ENCODE measurements around the gene NMT2. TPM values are rescaled to one million over a fixed set of nuclear protein-coding genes. Genes with fewer than 3 reads are reported as not detected.

The NMT2 gene
- polyA plus RNA-seq, 2 of the 4 experiments (the other 2 are of a cell fraction) = 14.7 to 19.6 TPM

- no peak overlapping the region for H3K27ac ChIP-seq
- no peak for TF ChIP-seq CEBPB (IDR thresholded peaks at IDR 0.05)
- no peak for TF ChIP-seq HDAC2 (IDR thresholded peaks at IDR 0.05)
- no peak for TF ChIP-seq SMC3 (IDR thresholded peaks at IDR 0.05)
- TF ChIP-seq EHMT2 (IDR thresholded peaks at IDR 0.05; ENCODE audit: low read depth) = no peak
- TF ChIP-seq RARB (CRISPR knock-in tag; IDR thresholded peaks at IDR 0.05) = no peak
- no peak overlapping the region for H3K4me3 ChIP-seq
- 91% methylated on average over 2 of the region's 2 CpGs for WGBS (ENCODE audit: missing lambda C conversion rate)
- no peaks in the 10 kb centered on the region for H3K9me3 ChIP-seq
- ChIA-PET POLR2A (no interaction called here), CTCF (interaction anchor here (1.0 kb wide), 1 partner anchor 9 kb away, joined by 3 read pairs; no protein-coding TSS in a partner anchor)
- DNase-seq (ENCODE audit: low read depth in 1 of 2, low spot score in 1 of 2) (no peak), FAIRE-seq (no peak), ATAC-seq (no peak; a peak in 1 of 6 replicates)
- no peak overlapping the region for H3K4me2 ChIP-seq
- 0 out of 3 replicates have a peak, but pooled peaks cover 9% of the 10 kb centered on the region for H3K4me1 ChIP-seq
Observed at GRCh38 chr10:15158448-15158847, 10.0 kb downstream of the NMT2 start.

- H3K9me3 ChIP-seq = no peaks in the 10 kb centered on the region
- H3K4me3 ChIP-seq = no peak overlapping the region
- no peak for DNase-seq (ENCODE audit: low read depth in 1 of 2, low spot score in 1 of 2)
- CTCF ChIA-PET = no interaction called here
- no peak for FAIRE-seq
- H3K4me2 ChIP-seq = no peak overlapping the region
- WGBS (ENCODE audit: missing lambda C conversion rate) = 90% methylated on average over 14 of the region's 14 CpGs
- 0 out of 3 replicates have a peak, but pooled peaks cover 6% of the 10 kb centered on the region for H3K4me1 ChIP-seq
- no peak for TF ChIP-seq CHD4 (IDR thresholded peaks at IDR 0.05; ENCODE audit: borderline replicate concordance)
- no peak for ATAC-seq
- POLR2A ChIA-PET = no interaction called here
- H3K27ac ChIP-seq = no peak overlapping the region
Observed at GRCh38 chr10:15155978-15156656, 12.4 kb downstream of the NMT2 start.

GRCh38 chr10:15152556-15152955 lies 15.9 kb downstream of the NMT2 start:
- ChIA-PET CTCF (interaction anchor here (0.6 to 1.2 kb wide), 4 partner anchors 41 to 626 kb away, joined by 3 to 5 read pairs (median 3); no protein-coding TSS in a partner anchor), POLR2A (no interaction called here)
- TF ChIP-seq HOXB5 (CRISPR knock-in tag; IDR thresholded peaks at IDR 0.05) (no peak), PHF8 (IDR thresholded peaks at IDR 0.05; ENCODE audit: borderline replicate concordance, low read depth) (no peak), BHLHE40 (IDR thresholded peaks at IDR 0.05; ENCODE audit: low read depth, low read length) (no peak), EP300 (IDR thresholded peaks at IDR 0.05) (no peak), FOXS1 (CRISPR knock-in tag; IDR thresholded peaks at IDR 0.05) (no peak), SMC3 (IDR thresholded peaks at IDR 0.05) (no peak), POLR2A (IDR thresholded peaks at IDR 0.05; ENCODE audit: low read length) (no peak), NR3C1 (IDR thresholded peaks at IDR 0.05) (no peak), RARB (CRISPR knock-in tag; IDR thresholded peaks at IDR 0.05) (no peak), MAFK (IDR thresholded peaks at IDR 0.05; ENCODE audit: partially characterized antibody) (no peak), CHD2 (IDR thresholded peaks at IDR 0.05; ENCODE audit: low read length, partially characterized antibody) (no peak), USF2 (IDR thresholded peaks at IDR 0.05) (no peak), CEBPB (IDR thresholded peaks at IDR 0.05) (no peak), JUN (IDR thresholded peaks at IDR 0.05) (no peak), FOSB (CRISPR knock-in tag; IDR thresholded peaks at IDR 0.05) (no peak), KDM1A (IDR thresholded peaks at IDR 0.05; ENCODE audit: low read depth) (no peak), PBX3 (IDR thresholded peaks at IDR 0.05) (no peak)
- TF ChIP-seq, protein P1, sequence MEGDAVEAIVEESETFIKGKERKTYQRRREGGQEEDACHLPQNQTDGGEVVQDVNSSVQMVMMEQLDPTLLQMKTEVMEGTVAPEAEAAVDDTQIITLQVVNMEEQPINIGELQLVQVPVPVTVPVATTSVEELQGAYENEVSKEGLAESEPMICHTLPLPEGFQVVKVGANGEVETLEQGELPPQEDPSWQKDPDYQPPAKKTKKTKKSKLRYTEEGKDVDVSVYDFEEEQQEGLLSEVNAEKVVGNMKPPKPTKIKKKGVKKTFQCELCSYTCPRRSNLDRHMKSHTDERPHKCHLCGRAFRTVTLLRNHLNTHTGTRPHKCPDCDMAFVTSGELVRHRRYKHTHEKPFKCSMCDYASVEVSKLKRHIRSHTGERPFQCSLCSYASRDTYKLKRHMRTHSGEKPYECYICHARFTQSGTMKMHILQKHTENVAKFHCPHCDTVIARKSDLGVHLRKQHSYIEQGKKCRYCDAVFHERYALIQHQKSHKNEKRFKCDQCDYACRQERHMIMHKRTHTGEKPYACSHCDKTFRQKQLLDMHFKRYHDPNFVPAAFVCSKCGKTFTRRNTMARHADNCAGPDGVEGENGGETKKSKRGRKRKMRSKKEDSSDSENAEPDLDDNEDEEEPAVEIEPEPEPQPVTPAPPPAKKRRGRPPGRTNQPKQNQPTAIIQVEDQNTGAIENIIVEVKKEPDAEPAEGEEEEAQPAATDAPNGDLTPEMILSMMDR (IDR thresholded peaks at IDR 0.05) = no peak
- TF ChIP-seq, protein P2, sequence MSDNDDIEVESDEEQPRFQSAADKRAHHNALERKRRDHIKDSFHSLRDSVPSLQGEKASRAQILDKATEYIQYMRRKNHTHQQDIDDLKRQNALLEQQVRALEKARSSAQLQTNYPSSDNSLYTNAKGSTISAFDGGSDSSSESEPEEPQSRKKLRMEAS (IDR thresholded peaks at IDR 0.05) = no peak
- H3K9me3 ChIP-seq = no peaks in the 10 kb centered on the region
- FAIRE-seq (no peak), ATAC-seq (no peak), DNase-seq (ENCODE audit: low read depth in 1 of 2, low spot score in 1 of 2) (no peak)
- no peak overlapping the region for H3K4me2 ChIP-seq
- H3K4me1 ChIP-seq = no peaks in the 10 kb centered on the region
- no peak overlapping the region for H3K4me3 ChIP-seq
- no peak overlapping the region for H3K27ac ChIP-seq
